Muscle of leg (tissue), 11 donors: ENCODE results near the gene GPD2. TPM values are rescaled to one million over a fixed set of nuclear protein-coding genes. Genes with fewer than 3 reads are reported as not detected.
A peak's percentile ranks its signal among the peaks of the same experiment; 100 is the strongest.

Experiments
- DNase-seq: peaks from one replicate; pipeline ENCODE4 v3.0.0; 2013
- H3K27ac ChIP-seq: one replicate; pipeline ENCODE4 v1.5.1; 2013; ENCODE audit warnings: mild to moderate bottlenecking, low read length, control low read depth
- H3K27me3 ChIP-seq: one replicate; pipeline ENCODE4 v1.6.1; 2013; ENCODE audit warnings: low read length; ENCODE audit not compliant: control insufficient read depth, insufficient read depth
- H3K36me3 ChIP-seq: one replicate; pipeline ENCODE4 v1.6.1; 2013; ENCODE audit warnings: low read length; ENCODE audit not compliant: control insufficient read depth, insufficient read depth
- H3K4me1 ChIP-seq: one replicate; pipeline ENCODE4 v1.6.1; 2013; ENCODE audit warnings: low read length; ENCODE audit not compliant: control insufficient read depth, insufficient read depth
- H3K4me3 ChIP-seq: one replicate; pipeline ENCODE4 v1.5.1; 2013; ENCODE audit warnings: low read length, control low read depth
- H3K9me3 ChIP-seq: replicated peaks from 2 replicates; pipeline ENCODE4 v1.6.1; 2013; ENCODE audit warnings: low read depth, low read length; ENCODE audit not compliant: control insufficient read depth
- WGBS: methylation state at CpG from one replicate; pipeline ENCODE4 v1.1.5; 2013; ENCODE audit warnings: missing lambda C conversion rate; ENCODE audit not compliant: insufficient coverage; 5-methylcytosine and 5-hydroxymethylcytosine counted together
- polyA plus RNA-seq, 8 donors: library from polyadenylated mRNA; unstranded; fragments of 120-200 nt; gene quantifications; one replicate each; pipeline versions ENCODE4 v1.2.1 to v1.2.3, GENCODE V29; 2013; ENCODE audit warnings: inconsistent platforms in 1 of 8, low replicate concordance in 1 of 8; ENCODE audit not compliant: insufficient read length in 8 of 8, insufficient read depth in 1 of 8
- total RNA-seq: library from RNA; stranded (reverse); fragments of 120-200 nt; gene quantifications from one replicate; pipeline ENCODE4 v1.2.4, GENCODE V29; 2013

The GPD2 gene
- total and polyA plus RNA-seq, 9 donors, result 8.0 to 20.7 (median 11.2) TPM

DNA sequence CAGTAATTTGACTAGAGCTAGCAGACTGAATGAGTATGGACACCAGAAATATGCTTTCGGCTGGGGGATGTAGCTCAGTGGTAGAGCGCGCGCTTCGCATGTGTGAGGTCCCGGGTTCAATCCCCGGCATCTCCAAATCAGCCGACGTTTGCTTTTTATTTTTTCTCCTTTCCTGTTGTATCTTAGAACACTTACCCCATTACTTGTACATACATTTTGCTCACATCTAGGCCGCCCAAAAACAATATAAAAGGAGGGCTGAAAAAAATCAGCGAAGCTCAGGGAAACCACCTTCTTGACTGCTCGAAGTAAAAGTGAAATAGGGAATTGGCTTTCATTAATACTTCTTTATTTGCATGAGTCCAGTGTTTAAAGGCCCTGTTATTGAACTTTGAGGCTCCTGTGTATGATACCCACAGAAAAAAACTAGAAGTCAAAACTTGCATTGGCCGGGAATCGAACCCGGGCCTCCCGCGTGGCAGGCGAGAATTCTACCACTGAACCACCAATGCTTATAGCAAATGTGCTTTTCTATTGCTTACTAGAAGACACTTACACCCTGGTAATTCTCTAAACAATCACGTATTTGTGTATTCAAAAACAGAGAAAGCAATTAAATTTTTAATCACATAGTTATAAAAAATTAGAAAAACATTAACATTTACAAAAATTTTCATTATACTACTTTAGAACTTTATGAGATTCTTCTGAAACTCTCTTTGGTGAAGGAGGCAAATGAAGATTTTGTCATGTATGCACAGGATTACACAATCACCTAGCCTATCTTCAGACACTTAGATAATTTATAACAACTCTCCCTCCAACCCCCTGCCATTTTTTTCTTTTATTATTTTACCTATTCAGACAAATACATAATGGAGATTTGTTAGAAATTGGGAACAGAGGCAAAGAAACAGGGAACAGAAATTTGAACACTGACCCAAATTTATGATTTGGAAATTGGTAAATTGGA is 35.2 kb upstream of the GPD2 start:
- H3K36me3 ChIP-seq, result no peaks in the 10 kb centered on the region
- peaks cover 5% of the 10 kb centered on the region for H3K4me1 ChIP-seq
- no peaks in the 10 kb centered on the region for H3K27me3 ChIP-seq
- peak overlapping the region; percentile 98 for H3K27ac ChIP-seq
- DNase-seq, result peak; percentile 94
- WGBS, result 0% methylated on average over 2 of the region's 19 CpGs
- H3K4me3 ChIP-seq, result peak overlapping the region; percentile 90
- H3K9me3 ChIP-seq, result no peaks in the 10 kb centered on the region

DNA sequence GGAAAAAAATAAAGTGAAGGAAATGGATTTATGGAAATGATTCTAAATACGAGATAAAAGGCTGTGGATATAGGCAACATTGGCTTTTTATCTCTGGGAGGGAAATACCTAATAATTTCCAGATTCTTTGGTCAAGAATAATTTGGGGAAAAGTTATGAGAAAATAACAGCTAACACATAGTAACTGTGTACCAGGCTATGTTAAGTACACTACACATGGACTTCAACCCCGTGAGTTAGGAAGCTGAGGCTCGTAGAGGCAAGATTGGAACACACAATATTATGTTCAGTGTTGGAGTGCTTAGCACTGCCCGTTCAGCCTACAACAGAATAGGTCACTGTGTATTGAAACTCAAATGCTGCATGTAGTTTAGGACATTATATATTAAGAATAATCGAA is 34.3 kb upstream of the GPD2 start:
- no CpG with 5 or more reads among the region's 5 CpGs for WGBS
- Histone ChIP-seq H3K27ac (no peak overlapping the region), H3K4me3 (no peak overlapping the region), H3K4me1 (peaks cover 5% of the 10 kb centered on the region), H3K9me3 (no peaks in the 10 kb centered on the region), H3K27me3 (no peaks in the 10 kb centered on the region), H3K36me3 (no peaks in the 10 kb centered on the region)
- DNase-seq, result no peak

DNA sequence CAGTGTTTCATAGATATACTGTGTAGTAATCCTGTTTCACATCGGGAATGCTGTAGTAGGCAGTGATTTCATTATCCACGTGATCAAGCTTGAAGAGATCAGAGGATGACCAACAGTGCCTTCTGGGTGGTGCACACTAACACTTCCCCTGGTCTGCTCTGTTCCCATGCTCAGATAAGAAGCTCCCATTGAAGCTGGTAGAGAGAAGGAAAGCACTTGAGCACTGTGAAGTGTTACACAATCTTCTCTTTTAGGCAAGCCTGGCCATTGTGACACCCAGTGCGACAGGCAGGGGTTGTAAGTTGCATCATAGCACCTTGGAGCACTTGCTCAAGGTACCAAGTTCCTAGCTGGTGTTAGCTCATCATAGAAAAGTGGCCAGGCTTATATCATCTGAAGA is 30.6 kb upstream of the GPD2 start:
- no peaks in the 10 kb centered on the region for H3K4me1 ChIP-seq
- peak; percentile 10 for DNase-seq
- no peaks in the 10 kb centered on the region for H3K27me3 ChIP-seq
- H3K36me3 ChIP-seq, result no peaks in the 10 kb centered on the region
- H3K9me3 ChIP-seq, result no peaks in the 10 kb centered on the region
- H3K4me3 ChIP-seq, result no peak overlapping the region
- H3K27ac ChIP-seq, result no peak overlapping the region
- WGBS, result 71% methylated on average over 1 of the region's 3 CpGs

DNA sequence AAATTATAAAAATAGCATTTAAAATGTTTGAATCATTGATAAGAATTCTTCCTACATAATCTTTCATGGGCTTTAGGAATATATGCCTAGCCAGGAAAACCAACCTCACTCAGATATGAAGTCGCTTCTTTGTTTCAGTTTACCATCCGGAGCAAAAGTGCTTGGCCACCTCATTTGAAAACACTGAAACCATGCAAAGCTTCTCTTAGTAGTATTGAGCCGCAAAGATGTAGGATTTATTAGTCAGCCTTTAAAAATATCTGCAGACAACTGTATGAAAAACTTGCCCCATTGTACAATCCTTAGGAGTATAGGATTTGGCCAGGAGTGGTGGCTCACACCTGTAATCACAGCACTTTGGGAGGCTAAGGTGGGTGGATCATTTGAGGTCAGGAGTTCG is 24.3 kb upstream of the GPD2 start:
- no peaks in the 10 kb centered on the region for H3K27me3 ChIP-seq
- no peak overlapping the region for H3K27ac ChIP-seq
- WGBS, result no CpG with 5 or more reads among the region's 4 CpGs
- no peaks in the 10 kb centered on the region for H3K4me1 ChIP-seq
- no peaks in the 10 kb centered on the region for H3K36me3 ChIP-seq
- no peak for DNase-seq
- H3K9me3 ChIP-seq, result no peaks in the 10 kb centered on the region
- H3K4me3 ChIP-seq, result no peak overlapping the region

DNA sequence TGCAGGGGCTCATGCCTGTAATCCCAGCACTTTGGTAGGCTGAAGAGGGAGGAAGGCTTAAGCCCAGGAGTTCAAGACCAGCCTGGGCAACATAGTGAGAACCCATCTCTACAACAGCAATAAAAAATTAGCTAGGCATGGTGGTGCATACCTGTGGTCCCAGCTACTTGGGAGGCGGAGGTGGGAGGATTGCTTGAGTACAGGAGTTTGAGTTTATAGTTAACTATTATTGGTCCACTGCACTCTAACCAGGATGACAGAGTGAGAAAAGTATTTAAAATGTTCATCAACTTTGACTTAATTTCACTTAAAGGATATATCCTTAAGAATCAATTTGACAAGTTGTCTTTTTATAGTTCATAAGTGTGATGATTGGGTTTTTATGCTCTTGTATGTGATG is 14.3 kb upstream of the GPD2 start:
- no peak for DNase-seq
- Histone ChIP-seq H3K36me3 (no peaks in the 10 kb centered on the region), H3K27me3 (no peaks in the 10 kb centered on the region), H3K4me1 (no peaks in the 10 kb centered on the region), H3K27ac (no peak overlapping the region), H3K4me3 (no peak overlapping the region), H3K9me3 (no peaks in the 10 kb centered on the region)
- whole genome bisulfite sequencing, result no CpG with 5 or more reads among the region's 1 CpG

DNA sequence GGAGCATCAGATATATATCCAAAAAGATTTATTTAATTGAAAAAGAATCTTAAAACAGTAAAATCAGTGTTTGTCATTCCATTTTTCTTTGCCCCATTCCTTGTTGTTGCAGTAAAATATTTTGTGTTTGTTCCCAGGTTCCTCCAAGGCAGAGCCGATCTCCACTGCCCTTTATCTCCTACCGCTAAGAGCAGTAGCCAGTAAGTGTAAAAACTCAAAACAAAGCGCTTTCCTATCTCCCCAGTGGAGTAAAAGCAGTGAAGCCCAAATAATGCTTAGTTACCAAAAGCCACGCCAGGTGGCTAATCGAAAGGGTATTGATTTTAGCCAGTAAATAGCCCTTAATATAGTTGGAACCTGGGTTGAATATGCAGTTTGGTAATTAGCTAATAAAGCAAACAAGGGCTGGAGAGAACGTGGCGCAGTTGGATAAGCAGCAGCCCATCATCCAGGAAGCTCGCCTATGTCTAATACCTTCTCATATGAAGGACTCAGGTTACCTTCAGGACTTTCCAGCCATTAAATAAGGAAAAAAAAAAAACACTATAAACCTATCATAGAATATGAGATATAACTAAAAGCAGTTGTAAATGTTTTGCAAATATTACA is 12.4 kb upstream of the GPD2 start:
- Histone ChIP-seq H3K27ac (no peak overlapping the region), H3K36me3 (no peaks in the 10 kb centered on the region), H3K4me1 (no peaks in the 10 kb centered on the region), H3K9me3 (no peaks in the 10 kb centered on the region), H3K4me3 (no peak overlapping the region), H3K27me3 (no peaks in the 10 kb centered on the region)
- WGBS, result 94% methylated on average over 2 of the region's 8 CpGs
- DNase-seq, result no peak

DNA sequence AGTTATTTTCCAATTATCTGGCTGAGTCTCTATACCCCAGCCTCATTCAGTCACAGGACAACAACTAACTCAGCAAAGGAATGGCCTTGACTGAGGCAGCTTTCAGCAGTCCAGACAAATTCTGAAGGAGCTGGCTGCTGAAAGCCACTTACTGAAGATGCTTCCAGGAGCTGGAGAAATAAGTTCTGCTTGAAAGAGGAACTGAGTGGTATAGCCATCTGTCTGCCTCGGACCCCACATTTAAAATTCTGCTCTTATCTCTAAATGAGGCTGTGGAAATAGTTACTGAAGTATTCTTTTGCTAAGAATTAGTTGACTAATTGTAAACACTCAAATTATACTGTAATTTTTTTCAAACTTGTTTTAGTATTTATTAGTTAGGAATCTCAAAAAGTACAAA is 9.1 kb upstream of the GPD2 start:
- no peaks in the 10 kb centered on the region for H3K9me3 ChIP-seq
- H3K4me3 ChIP-seq, result no peak overlapping the region
- no peaks in the 10 kb centered on the region for H3K36me3 ChIP-seq
- H3K27me3 ChIP-seq, result no peaks in the 10 kb centered on the region
- H3K4me1 ChIP-seq, result no peaks in the 10 kb centered on the region
- no CpG with 5 or more reads among the region's 1 CpG for WGBS
- DNase-seq, result no peak
- H3K27ac ChIP-seq, result no peak overlapping the region

DNA sequence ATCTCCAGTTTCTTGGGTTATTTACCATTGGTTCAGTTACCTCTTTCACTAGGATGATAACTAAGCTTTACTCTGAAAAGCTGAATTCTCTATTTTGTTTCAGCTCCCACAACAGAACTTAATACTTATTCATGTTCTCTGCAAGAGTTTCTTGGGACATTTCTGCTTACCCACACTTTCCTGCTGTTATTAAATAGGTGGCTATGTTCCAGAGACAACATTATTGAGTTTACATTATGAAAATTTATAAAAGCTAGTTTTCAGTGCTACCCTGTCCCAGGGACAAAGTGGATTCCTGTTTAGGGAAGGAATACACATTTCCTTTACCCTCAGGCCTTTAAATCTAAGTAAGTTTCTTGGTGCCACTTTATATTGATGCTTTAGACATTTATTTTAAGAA is 7.0 kb upstream of the GPD2 start:
- no peaks in the 10 kb centered on the region for H3K36me3 ChIP-seq
- H3K4me3 ChIP-seq, result no peak overlapping the region
- no peaks in the 10 kb centered on the region for H3K9me3 ChIP-seq
- no peak for DNase-seq
- no peak overlapping the region for H3K27ac ChIP-seq
- no peaks in the 10 kb centered on the region for H3K27me3 ChIP-seq
- H3K4me1 ChIP-seq, result no peaks in the 10 kb centered on the region

DNA sequence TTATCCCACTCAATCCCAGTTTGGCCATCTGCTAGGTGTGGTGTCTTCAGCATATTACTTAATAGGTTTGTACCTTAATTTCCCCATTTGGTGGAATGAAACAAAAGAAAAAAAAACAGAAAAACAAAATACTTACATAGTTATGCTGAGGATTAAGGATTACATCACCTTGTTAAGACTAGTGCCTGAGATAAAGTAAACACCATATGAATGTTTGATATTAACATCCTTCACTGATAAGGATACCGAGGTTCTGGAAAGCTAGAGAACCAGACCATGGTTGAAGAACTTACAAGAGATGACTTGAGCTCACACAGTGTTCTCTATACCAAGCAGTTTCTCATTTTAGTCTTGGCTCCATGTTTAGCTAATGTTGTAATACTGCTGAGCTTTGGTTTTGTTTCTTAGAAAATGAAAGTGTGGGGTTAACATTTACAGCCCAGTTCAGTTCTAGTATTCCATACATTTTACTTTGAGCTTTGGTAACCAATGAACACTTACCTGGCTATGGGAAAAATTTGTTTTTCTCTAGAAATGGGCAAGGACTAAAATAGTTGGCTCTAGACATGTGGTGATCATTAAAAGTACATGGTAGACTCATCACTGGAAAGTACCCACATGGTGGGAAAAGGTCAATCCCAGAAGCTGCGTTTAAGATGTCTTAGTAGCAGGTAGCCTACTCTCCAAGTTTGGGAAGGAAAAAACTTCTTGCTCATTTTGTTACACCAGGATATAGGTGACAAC is 5.8 kb upstream of the GPD2 start:
- Histone ChIP-seq H3K36me3 (no peaks in the 10 kb centered on the region), H3K27ac (no peak overlapping the region), H3K9me3 (no peaks in the 10 kb centered on the region), H3K4me3 (no peak overlapping the region), H3K4me1 (peaks cover 6% of the 10 kb centered on the region), H3K27me3 (no peaks in the 10 kb centered on the region)
- WGBS, result no CpG with 5 or more reads among the region's 2 CpGs
- DNase-seq, result no peak

DNA sequence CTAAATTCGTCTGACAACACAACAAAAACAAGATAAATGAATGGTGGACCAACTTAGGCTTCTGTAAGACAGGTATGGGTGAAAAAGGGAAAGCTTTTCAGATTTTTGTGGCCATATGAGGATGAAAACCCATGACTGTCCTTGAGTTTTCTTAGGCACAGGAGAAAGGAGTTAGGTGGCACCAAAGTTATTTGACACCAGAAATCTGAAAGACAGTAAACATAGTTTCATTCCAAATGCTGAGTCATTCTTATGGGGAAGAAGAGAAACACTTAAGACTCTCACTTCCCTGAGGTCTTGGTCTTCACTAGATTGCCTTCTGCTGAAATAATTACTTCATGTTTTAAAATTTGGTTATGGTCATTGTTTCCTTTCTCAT is 5.2 kb upstream of the GPD2 start:
- peaks cover 6% of the 10 kb centered on the region for H3K4me1 ChIP-seq
- H3K9me3 ChIP-seq, result no peaks in the 10 kb centered on the region
- no peaks in the 10 kb centered on the region for H3K36me3 ChIP-seq
- no peak overlapping the region for H3K4me3 ChIP-seq
- peak; percentile 25 for DNase-seq
- WGBS, result no CpG with 5 or more reads among the region's 1 CpG
- no peak overlapping the region for H3K27ac ChIP-seq
- no peaks in the 10 kb centered on the region for H3K27me3 ChIP-seq
